AG04450 (cell line): ENCODE results near the gene MBD2. TPM values are rescaled to one million over a fixed set of nuclear protein-coding genes. Genes with fewer than 3 reads are reported as not detected.

Experiments
- CTCF ChIA-PET: fragments of 300-600, 350-600 bp; formaldehyde crosslinking; extraction: SDS; loops from one replicate; lab custom pipeline; 2022; ENCODE audit warnings: antibody characterized with exemption, inconsistent platforms; lab: Charles Lee
- POLR2A ChIA-PET: fragments of 350-600 bp; formaldehyde crosslinking; extraction: SDS; loops from one replicate; lab custom pipeline; 2021; ENCODE audit warnings: antibody characterized with exemption, inconsistent platforms; lab: Yijun Ruan, JAX
- DNase-seq: peaks from one replicate; pipeline ENCODE4 v3.0.0-alpha.2; 2011; ENCODE audit warnings: low read depth, low spot score
- H3K27ac ChIP-seq: one replicate; pipeline ENCODE4 v1.5.1; 2012; ENCODE audit warnings: low read depth, low read length, control low read depth
- H3K27me3 ChIP-seq: one replicate; pipeline ENCODE4 v1.6.0; 2012; ENCODE audit warnings: low read length; ENCODE audit not compliant: control insufficient read depth, insufficient read depth
- H3K4me3 ChIP-seq: 2 replicates; pipeline ENCODE4 v1.5.1; 2011; ENCODE audit warnings: mild to moderate bottlenecking, low read depth, low read length, control low read depth
- H3K9me3 ChIP-seq: 2 replicates; pipeline ENCODE4 v1.5.1; 2012; ENCODE audit warnings: low read length; ENCODE audit not compliant: control insufficient read depth, insufficient read depth
- polyA plus RNA-seq: library from polyadenylated mRNA; depleted of rRNA; stranded (reverse); fragments of >200 nt; gene quantifications from 2 replicates; pipeline ENCODE4 v1.2.3, GENCODE V29; 2011
- TF ChIP-seq, protein P1 (sequence below): IDR thresholded peaks from 2 replicates; pipeline ENCODE4 v1.5.1; 2011; ENCODE audit warnings: low read depth, low read length, control low read depth, inconsistent platforms

MBD2 gene
- polyA plus RNA-seq, 1 experiment: 30.6 TPM

DNA sequence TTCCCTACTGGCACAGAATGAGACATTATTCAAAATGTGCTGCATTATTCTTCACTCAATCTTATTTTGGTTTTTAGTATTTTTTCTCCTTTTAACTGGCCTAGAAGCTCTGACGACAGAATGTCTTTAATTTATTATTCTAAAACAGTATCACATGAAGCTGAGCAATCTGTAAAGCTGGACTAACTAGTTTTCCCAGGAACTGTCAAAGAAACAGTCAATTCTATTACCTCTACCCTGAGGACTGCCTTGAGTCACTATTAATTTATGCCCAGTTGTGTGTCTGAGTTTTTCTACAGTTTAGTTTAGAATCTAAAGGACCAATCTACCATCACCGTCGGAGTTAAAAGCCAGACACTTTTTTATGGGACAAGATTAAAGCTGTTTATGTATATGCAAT is 31.6 kb downstream of the MBD2 start:
- CTCF ChIA-PET: no interaction called here
- Histone ChIP-seq H3K27me3 (no peaks in the 10 kb centered on the region), H3K9me3 (no peaks in the 10 kb centered on the region), H3K4me3 (no peak overlapping the region), H3K27ac (no peak overlapping the region)
- POLR2A ChIA-PET: no interaction called here
- TF ChIP-seq, protein P1, sequence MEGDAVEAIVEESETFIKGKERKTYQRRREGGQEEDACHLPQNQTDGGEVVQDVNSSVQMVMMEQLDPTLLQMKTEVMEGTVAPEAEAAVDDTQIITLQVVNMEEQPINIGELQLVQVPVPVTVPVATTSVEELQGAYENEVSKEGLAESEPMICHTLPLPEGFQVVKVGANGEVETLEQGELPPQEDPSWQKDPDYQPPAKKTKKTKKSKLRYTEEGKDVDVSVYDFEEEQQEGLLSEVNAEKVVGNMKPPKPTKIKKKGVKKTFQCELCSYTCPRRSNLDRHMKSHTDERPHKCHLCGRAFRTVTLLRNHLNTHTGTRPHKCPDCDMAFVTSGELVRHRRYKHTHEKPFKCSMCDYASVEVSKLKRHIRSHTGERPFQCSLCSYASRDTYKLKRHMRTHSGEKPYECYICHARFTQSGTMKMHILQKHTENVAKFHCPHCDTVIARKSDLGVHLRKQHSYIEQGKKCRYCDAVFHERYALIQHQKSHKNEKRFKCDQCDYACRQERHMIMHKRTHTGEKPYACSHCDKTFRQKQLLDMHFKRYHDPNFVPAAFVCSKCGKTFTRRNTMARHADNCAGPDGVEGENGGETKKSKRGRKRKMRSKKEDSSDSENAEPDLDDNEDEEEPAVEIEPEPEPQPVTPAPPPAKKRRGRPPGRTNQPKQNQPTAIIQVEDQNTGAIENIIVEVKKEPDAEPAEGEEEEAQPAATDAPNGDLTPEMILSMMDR: no peak
- no peak for DNase-seq

DNA sequence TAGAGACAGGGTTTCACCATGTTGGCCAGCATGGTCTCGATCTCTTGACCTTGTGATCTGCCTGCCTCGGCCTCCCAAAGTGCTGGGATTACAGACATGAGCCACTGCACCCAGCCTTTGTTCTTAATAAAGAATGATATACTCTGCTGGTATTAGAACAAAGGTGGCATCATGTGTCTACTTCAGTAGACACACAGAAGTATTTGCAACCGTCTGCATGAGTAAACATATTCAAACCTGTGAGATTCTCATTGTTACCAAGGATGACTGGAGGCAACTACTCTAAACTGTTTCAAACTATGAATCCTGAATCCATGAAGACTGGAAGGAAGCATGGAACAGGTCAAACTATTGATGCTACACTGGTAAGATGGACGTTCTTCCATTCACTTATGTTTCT is 32.1 kb downstream of the MBD2 start:
- ChIA-PET CTCF (no interaction called here), POLR2A (no interaction called here)
- no peak for DNase-seq
- Histone ChIP-seq H3K4me3 (no peak overlapping the region), H3K27ac (no peak overlapping the region), H3K27me3 (no peaks in the 10 kb centered on the region), H3K9me3 (no peaks in the 10 kb centered on the region)
- TF ChIP-seq, protein P1: no peak

GRCh38 chr18:54191352-54191751 is 33.1 kb downstream of the MBD2 start:
- POLR2A ChIA-PET: no interaction called here
- Histone ChIP-seq H3K9me3 (no peaks in the 10 kb centered on the region), H3K27ac (no peak overlapping the region), H3K4me3 (no peak overlapping the region), H3K27me3 (no peaks in the 10 kb centered on the region)
- no peak for DNase-seq
- TF ChIP-seq, protein P1: no peak
- CTCF ChIA-PET: no interaction called here

DNA sequence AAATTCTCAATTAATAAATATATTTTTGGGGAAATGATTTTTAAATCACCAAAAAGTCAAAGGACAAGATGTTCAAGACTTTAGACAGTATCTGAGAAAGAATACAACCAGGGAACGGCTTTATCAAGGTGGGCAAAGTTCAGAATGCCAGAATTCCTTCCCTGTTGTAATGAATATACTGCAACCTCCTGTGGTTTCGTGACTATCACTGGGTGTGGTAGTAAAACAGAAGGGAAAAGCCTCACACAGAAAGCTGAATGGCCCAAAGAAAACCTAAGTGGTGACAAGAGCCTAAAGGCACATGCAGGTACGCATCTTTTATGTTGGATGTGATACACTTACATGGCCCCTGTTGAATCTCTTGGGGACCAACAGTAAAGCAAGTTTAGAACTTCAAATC is 37.1 kb downstream of the MBD2 start:
- no peaks in the 10 kb centered on the region for H3K9me3 ChIP-seq
- no peaks in the 10 kb centered on the region for H3K27me3 ChIP-seq
- ChIA-PET POLR2A (no interaction called here), CTCF (no interaction called here)
- TF ChIP-seq, protein P1: no peak
- no peak overlapping the region for H3K27ac ChIP-seq
- H3K4me3 ChIP-seq: no peak overlapping the region
- no peak for DNase-seq

GRCh38 chr18:54184836-54185235 is 39.6 kb downstream of the MBD2 start:
- H3K4me3 ChIP-seq: no peak overlapping the region
- DNase-seq: no peak
- TF ChIP-seq, protein P1: no peak
- no peaks in the 10 kb centered on the region for H3K9me3 ChIP-seq
- ChIA-PET POLR2A (no interaction called here), CTCF (no interaction called here)
- no peaks in the 10 kb centered on the region for H3K27me3 ChIP-seq
- H3K27ac ChIP-seq: no peak overlapping the region
